Cardiac fibroblast (primary cell): ENCODE measurements around the gene ADCY10.
A peak's percentile ranks its signal among the peaks of the same experiment; 100 is the strongest.

Experiments
- DNase-seq, 2 donors: peaks; one replicate each; pipeline versions ENCODE4 v3.0.0 to v3.0.0-alpha.2; 2010; ENCODE audit warnings: low read depth in 2 of 2
- H3K4me3 ChIP-seq, 2 donors: replicated peaks in 1 of 2; 1 replicate in 1 of 2; 2 replicates in 1 of 2; pipeline ENCODE4 v1.5.1; 2011; ENCODE audit warnings: low read depth in 2 of 2, low read length in 2 of 2, mild to moderate bottlenecking in 2 of 2, moderate library complexity in 1 of 2
- CTCF ChIP-seq: IDR thresholded peaks from one replicate; pipeline ENCODE4 v1.5.1; 2011; ENCODE audit warnings: low read depth, mild to moderate bottlenecking, low read length, inconsistent platforms

ADCY10 gene

DNA sequence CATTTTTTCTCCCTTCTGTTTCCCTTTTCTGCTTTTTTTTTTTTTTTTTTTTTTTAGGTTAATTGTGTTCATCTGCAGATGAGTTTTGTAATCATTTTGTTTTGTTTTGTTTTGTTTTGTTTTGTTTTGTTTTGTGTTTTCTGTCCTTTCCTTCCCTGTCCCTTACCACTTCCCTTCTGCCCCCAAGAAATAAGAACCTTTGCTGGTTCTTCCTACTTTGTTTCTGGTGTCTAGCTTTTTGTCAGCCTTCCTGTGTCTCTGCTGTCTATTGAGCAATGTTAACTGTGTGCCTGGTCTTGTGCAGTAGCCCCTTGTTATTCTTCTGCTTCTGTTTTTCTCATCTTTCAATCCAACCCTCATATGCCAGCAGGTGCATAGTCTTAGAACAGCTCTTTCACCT lies 146.2 kb downstream of the ADCY10 start:
- DNase-seq, result no peak
- no peak overlapping the region for H3K4me3 ChIP-seq
- no peak for TF ChIP-seq CTCF

GRCh38 chr1:167766538-167766937 lies 147.4 kb downstream of the ADCY10 start:
- DNase-seq, result no peak
- no peak overlapping the region for H3K4me3 ChIP-seq
- no peak for TF ChIP-seq CTCF

GRCh38 chr1:167765496-167765895 lies 148.4 kb downstream of the ADCY10 start:
- no peak for DNase-seq
- no peak for TF ChIP-seq CTCF
- H3K4me3 ChIP-seq, result no peak overlapping the region

DNA sequence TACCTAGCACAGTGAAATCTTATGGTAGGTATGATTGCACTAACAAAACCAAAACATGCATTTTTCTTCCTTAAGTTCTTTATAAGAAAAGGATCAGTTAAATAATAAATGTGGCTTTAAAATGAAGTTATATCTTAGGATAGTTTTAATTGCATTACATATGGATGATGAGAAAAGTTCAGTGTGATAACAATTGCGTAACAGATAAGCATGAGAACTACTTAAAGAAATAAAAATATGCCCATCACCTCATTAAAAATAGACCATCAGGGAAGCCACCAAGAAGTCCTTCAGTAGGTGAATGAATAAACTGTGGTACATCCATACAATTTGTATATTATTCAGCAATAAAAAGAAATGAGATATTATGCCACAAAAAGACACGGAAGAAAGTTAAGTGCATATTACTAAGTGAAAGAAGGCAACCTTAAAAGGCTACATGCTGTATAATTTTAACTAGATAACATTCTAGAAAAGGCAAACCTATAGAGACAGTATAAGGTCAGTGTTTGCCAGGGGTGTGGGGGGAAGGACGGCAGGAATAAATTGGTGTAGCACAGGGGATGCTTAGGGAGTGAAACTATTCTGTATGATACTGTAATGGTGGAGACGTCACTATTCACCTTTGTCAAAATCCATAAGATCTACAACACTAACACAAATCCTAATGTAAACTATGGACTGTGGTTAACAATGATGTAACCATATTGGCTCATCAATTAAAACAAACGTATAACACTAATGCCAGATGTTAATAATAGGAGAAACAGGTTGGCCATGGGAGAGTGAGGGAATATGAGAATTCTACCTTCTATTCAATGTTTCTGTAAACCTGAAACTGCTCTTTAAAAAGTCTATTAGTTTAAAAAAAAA lies 149.2 kb downstream of the ADCY10 start:
- no peak for DNase-seq
- no peak overlapping the region for H3K4me3 ChIP-seq
- no peak for TF ChIP-seq CTCF

DNA sequence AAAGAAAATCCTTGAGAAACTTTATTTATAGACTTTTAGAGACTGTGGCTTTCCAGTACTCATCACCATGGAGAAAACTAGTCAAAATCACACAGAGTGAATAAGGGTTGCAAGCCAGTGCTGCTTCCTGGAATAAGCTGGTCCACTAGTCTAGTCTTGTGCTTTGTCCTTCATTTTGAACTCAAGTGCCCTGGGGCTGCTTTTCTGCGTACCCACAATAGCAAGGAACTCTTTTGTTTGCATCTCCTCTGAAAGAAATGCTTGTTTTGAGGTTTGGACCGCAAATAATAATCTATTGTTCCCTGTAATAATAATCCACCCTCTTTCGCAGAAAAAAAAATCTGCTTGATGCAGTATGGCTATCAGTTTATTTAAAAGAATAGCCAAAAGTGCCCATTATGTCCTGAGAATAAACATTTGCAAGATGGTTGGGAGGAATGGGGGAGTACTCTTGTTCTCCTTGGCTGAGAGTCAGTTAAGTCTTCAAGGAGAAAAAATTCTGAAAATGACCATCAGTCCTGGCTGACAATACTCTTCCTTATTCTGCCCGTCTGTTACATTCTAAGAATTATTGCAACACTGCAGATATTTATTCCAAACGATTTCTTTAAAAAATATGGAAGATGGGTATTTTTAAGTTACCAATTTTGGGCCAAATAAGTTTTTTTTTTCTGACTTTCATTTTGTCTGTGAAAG lies 150.3 kb downstream of the ADCY10 start:
- DNase-seq, result peak; percentile 30 to 65
- no peak for TF ChIP-seq CTCF
- H3K4me3 ChIP-seq, result no peak overlapping the region

DNA sequence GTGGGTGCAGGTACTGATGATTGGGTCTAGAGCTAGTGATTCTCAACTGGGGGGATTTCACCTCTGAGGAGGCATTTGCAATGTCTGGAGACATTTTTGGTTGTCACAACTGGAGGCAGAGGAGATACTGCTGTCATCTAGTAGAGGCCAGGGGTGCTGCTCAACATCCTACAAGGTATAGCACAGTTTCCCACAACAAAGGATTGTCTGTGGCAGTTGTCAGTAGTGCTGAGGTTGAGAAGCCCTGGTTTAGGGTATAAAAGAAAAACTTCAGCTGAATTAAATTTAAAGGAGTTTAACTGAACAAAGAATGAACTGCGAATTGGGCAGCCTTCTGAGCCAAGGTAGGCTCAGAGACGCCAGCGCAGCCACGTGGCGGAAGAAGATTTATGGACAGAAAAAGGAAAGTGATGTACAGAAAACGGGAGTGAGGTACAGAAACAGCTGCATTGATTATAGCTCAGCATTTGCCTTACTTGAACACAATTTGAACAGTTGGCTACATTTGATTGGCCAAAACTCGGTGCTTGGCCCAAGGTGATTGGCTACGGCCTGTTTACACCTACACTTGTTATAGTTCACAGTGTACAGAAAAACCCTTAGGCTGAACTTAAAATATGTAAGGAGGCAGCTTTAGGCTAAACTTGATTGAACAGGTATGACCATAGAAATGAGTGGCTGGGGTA lies 151.7 kb downstream of the ADCY10 start:
- TF ChIP-seq CTCF, result no peak
- H3K4me3 ChIP-seq, result no peak overlapping the region
- no peak for DNase-seq
